GM12874 (cell line): Measurements from ENCODE around the gene STK38L.

Source experiments
- TF ChIP-seq, protein P1 (sequence below): IDR thresholded peaks from 2 replicates; pipeline ENCODE4 v1.5.1; 2011; ENCODE audit warnings: low read depth, mild to moderate bottlenecking, control low read depth, low read length, moderate library complexity; ENCODE audit not compliant: insufficient read depth

Gene STK38L

DNA sequence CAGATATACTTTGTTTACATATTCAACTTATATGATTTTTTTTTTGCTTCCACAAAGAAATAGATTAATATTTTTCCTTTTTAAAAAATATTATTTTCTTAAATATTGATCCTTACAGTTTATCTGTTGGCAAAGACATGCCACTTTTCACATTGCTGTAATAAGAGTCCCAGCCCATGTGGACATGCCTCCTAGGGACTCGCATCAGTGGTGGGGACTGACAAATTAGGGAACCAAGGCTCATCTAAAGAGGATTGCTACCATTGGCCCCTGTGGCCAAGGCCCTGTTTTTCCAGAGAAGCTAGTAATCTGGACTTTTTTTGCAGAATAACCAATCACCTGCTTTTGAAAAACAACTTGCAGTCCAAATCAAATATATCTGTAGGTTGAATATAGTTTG is 60.8 kb downstream of the STK38L start:
- TF ChIP-seq, protein P1, sequence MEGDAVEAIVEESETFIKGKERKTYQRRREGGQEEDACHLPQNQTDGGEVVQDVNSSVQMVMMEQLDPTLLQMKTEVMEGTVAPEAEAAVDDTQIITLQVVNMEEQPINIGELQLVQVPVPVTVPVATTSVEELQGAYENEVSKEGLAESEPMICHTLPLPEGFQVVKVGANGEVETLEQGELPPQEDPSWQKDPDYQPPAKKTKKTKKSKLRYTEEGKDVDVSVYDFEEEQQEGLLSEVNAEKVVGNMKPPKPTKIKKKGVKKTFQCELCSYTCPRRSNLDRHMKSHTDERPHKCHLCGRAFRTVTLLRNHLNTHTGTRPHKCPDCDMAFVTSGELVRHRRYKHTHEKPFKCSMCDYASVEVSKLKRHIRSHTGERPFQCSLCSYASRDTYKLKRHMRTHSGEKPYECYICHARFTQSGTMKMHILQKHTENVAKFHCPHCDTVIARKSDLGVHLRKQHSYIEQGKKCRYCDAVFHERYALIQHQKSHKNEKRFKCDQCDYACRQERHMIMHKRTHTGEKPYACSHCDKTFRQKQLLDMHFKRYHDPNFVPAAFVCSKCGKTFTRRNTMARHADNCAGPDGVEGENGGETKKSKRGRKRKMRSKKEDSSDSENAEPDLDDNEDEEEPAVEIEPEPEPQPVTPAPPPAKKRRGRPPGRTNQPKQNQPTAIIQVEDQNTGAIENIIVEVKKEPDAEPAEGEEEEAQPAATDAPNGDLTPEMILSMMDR, result no peak

DNA sequence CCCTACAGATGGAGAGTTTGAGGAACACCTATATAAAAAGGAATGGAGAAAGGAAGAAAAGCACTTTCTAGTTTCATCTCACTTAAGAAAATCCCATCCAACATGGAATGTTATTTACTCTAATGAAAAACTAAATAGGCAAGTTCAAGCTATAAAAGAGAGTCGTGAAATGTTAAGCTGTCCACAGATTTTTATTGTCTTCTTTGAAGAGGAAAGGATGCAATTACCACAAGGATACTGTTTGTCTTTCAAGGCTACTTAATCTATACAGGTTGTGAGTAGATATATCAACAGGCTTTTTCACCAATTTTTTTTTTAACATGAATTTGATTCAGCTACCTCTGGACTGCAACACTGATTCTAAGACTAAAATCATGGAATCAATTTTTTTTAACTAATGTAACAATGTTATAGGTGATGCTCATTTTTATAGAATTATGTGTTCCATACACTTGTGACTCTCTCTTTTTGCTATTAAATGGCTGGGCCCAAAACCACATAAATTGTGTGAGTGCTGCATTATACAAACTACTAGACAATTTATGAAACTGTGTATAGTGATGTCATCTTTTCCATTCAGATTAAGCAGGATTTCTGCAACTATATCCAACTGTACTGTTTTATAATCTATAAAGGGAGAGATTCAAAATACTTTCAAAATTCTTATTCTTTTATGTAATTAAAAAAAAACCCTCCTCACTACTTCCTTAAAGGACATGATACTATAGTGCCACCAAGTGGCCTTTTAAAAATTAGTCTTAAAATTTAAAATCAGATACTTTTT is 61.8 kb downstream of the STK38L start:
- TF ChIP-seq, protein P1, result no peak

DNA sequence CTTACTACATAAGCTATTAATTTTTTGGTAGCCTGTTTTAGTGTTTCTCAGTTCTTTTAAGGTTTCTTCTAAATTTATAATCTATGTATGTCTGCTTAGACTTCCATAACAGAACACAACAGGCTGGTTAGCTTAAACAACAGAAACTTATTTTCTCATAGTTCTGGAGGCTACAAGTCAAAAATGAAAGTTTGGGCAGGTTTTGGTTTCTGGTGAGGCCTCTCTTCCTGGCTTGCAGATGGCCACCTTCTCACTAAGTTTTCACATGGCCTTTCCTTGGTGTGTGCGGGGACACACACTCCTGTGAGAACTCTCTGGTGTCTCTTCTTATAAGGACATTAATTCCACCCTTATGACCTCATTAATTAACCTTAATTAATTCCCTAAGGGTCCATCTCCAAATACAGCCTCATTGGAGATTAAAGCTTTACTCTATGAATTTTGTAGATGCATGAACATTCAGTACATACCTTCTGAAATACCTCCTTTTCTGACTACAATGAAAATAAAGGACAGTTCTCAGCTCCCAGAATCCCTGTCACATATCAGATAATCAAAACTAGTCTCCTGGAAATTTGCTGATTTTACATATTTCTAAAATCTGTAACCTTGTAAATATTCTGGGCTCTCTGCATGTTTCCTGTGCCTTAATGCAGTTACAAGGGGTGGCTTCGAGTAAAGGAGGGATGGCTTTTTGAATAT is 65.4 kb downstream of the STK38L start:
- TF ChIP-seq, protein P1, result no peak

DNA sequence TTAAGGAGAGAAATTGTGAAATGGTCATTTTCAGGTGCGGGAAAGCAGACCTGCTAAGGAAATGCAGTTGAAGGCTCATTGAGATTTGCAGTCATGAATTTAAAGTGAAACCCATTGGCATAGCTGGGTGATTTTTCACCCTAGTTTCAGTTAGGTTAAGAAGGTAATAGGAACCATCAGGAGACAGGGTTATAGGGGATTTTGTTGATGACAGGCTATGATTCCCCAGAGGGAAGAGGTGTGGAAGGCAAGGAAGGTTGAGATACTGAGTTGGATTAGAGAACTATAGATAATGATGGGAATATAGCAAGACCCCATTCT is 65.9 kb downstream of the STK38L start:
- TF ChIP-seq, protein P1, result no peak

DNA sequence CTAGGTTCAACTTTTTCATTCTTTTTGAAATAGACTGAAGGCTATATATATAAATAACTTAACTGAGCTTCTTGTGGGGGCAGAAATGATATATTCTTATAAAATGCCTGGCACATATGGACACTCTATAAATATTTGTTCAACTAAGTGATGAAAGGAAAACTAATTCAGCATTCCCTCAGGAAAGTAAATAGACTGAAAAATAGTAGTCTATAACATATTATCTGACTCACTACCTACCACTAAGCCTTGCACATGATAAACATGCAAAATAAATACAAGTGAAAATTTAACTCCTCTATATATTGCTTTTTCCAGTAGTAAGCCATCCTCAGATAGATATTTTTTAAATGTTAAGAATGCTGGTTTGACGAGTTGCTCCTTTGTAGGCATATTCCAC is 72.9 kb downstream of the STK38L start:
- TF ChIP-seq, protein P1, result no peak

DNA sequence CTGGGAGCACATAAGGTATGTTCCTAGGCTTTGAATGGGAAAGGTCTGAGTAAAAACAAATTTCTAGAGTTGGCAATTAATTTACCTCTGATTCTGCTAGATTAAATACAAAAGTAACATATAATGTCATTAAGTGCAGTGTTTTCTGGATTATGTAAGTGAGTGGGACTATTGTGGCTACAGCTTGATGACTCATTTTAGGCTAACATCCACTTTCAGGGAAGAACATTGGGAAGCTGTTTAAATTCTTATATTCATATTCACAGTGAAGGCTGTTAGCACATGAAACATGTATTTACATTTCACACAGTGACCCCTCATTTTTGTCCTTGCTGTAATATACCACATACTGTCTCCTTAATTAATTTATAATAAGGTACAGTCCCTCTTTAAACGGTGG is 75.3 kb downstream of the STK38L start:
- TF ChIP-seq, protein P1, result no peak

DNA sequence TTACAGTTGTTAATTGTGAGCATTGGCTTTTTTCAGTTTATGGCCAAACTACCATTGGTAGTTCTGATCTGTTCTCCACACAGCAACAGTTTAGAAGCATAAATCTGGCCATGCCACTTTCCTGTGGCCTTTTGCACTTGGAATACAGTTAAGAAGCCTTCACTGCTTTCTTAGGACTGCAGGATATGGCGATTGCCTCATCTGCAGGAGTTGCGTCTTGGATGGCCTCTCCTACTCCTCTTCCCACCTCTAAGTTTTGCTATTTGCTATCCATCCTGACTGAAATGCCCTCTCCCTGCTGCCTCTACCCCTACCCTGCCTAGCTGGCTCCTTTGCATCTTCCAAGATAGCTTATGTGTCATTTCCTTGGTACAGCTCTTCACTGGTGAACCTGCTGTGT is 75.8 kb downstream of the STK38L start:
- TF ChIP-seq, protein P1, result no peak
